ENCODE data around the gene SAMD14.

SAMD14 gene

DNA sequence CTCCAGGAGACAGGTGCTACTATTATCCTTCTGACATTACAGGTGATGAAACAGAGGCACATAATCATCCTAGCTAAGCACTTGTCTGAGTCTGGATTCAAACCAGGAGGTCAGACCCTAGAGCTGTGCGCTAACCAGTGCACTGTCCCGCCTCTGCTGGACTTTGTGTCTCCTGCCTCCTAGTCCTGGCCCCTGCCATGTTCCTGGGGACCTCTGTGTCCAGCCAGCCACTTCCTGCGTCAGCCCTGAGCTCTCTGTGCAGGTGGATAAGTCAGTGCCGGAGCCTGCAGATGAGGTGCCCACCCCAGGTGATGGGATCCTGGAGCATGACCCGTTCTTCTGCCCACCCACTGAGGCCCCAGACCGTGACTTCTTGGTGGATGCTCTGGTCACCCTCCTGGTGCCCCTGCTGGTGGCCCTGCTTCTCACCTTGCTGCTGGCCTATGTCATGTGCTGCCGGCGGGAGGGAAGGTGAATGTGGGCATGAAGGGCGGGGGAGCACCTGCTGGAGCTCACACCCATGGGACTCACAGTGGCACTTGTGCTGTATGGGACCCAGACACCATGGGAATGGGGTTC is 40.0 kb upstream of the SAMD14 start:
- no peak overlapping the region for H3K4me3 ChIP-seq (ENCODE audit: control insufficient read depth, low read depth, low read length)
- TF ChIP-seq, protein P1, sequence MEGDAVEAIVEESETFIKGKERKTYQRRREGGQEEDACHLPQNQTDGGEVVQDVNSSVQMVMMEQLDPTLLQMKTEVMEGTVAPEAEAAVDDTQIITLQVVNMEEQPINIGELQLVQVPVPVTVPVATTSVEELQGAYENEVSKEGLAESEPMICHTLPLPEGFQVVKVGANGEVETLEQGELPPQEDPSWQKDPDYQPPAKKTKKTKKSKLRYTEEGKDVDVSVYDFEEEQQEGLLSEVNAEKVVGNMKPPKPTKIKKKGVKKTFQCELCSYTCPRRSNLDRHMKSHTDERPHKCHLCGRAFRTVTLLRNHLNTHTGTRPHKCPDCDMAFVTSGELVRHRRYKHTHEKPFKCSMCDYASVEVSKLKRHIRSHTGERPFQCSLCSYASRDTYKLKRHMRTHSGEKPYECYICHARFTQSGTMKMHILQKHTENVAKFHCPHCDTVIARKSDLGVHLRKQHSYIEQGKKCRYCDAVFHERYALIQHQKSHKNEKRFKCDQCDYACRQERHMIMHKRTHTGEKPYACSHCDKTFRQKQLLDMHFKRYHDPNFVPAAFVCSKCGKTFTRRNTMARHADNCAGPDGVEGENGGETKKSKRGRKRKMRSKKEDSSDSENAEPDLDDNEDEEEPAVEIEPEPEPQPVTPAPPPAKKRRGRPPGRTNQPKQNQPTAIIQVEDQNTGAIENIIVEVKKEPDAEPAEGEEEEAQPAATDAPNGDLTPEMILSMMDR (IDR thresholded peaks at IDR 0.05; ENCODE audit: control insufficient read depth, insufficient read depth, low read depth, low read length, missing control alignments), result no peak
- no peak for DNase-seq (ENCODE audit: low read depth)

DNA sequence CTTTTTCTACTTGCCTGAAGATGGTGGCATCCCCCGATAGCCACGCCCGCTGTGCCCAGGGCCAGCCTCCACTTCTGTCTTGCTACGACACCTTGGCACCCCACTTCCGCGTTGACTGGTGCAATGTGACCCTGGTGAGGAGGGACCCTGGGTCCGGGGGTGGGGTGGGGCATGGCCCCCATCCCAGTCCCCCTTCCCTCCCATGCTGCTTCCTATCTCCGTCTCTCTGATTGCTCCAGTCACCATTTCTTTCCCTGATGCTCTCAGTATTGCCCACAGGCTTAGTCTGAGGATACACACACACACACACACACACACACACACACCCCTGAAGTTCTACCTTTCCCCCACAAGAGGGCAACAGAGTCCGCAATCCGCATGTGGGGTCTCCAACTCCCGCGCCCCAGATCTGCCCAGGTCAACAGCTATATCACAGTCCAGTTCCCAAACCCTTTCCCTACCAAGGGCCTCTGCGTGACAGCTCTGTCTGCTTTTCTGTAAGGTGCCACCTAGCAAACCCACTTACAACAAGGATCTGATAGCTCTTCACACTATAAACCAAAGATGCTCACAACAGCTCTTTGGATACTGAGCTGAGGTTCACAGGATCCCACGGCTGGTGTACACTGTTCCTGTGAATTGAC is 39.3 kb upstream of the SAMD14 start:
- no peak overlapping the region for H3K4me3 ChIP-seq (ENCODE audit: control insufficient read depth, low read depth, low read length)
- DNase-seq (ENCODE audit: low read depth), result no peak
- TF ChIP-seq, protein P1 (IDR thresholded peaks at IDR 0.05; ENCODE audit: control insufficient read depth, insufficient read depth, low read depth, low read length, missing control alignments), result peak; percentile 94

DNA sequence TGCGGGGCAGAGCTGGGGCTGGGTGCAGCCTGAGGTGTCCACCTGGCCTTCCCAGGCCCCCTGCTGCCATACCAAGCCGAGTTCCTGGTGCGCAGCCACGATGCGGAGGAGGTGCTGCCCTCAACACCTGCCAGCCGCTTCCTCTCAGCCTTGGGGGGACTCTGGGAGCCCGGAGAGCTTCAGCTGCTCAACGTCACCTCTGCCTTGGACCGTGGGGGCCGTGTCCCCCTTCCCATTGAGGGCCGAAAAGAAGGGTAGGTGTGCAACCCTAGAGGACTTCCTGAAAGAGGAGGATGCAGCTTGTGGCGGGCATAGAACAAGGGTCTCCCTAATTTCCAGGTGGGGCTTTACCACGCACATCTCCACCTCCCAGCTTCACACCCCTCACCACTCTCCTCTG is 38.4 kb upstream of the SAMD14 start:
- TF ChIP-seq, protein P1 (IDR thresholded peaks at IDR 0.05; ENCODE audit: control insufficient read depth, insufficient read depth, low read depth, low read length, missing control alignments), result no peak
- no peak for DNase-seq (ENCODE audit: low read depth)
- H3K4me3 ChIP-seq (ENCODE audit: control insufficient read depth, low read depth, low read length), result no peak overlapping the region

DNA sequence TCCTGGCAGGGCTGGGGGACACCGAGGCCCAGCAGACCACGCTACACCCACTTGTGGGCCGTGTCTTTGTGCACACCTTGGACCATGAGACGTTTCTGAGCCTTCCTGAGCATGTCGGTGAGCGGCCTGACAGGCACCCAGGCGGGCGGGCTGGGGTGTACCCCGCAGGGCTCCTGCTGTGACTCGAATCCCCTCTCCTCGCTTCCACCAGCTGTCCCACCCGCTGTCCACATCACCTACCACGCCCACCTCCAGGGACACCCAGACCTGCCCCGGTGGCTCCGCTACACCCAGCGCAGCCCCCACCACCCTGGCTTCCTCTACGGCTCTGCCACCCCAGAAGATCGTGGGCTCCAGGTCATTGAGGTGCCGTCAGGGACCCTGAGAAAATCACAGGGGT is 37.4 kb upstream of the SAMD14 start:
- H3K4me3 ChIP-seq (ENCODE audit: control insufficient read depth, low read depth, low read length), result no peak overlapping the region
- TF ChIP-seq, protein P1 (IDR thresholded peaks at IDR 0.05; ENCODE audit: control insufficient read depth, insufficient read depth, low read depth, low read length, missing control alignments), result no peak
- DNase-seq (ENCODE audit: low read depth), result no peak

DNA sequence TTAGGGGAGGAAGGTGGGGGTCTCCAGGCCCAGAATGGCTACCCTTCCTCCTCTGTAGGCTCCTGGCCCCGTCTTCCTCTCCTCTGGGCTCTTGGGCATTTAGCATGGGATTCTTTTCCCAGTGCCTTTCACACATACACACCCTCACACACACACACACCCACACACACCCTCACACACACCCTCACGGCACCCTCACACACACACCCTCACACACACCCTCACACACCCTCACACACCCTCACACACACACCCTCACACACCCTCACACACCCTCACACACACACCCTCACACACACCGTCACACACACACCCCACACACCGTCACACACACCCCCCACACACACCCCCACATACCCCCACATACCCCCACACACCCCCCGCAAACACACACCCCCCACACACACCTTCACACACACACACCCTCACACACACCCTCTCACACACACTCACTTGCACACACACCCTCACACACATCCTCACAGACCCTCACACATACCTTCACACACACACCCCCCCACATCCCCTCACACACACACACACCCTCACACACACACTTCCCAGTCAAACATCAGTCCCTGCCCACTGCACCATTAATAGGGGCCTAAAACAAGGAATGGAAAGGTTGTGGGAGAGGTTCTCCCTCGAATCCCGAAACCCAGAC is 36.7 kb upstream of the SAMD14 start:
- TF ChIP-seq, protein P1 (IDR thresholded peaks at IDR 0.05; ENCODE audit: control insufficient read depth, insufficient read depth, low read depth, low read length, missing control alignments), result no peak
- DNase-seq (ENCODE audit: low read depth), result no peak
- no peak overlapping the region for H3K4me3 ChIP-seq (ENCODE audit: control insufficient read depth, low read depth, low read length)

DNA sequence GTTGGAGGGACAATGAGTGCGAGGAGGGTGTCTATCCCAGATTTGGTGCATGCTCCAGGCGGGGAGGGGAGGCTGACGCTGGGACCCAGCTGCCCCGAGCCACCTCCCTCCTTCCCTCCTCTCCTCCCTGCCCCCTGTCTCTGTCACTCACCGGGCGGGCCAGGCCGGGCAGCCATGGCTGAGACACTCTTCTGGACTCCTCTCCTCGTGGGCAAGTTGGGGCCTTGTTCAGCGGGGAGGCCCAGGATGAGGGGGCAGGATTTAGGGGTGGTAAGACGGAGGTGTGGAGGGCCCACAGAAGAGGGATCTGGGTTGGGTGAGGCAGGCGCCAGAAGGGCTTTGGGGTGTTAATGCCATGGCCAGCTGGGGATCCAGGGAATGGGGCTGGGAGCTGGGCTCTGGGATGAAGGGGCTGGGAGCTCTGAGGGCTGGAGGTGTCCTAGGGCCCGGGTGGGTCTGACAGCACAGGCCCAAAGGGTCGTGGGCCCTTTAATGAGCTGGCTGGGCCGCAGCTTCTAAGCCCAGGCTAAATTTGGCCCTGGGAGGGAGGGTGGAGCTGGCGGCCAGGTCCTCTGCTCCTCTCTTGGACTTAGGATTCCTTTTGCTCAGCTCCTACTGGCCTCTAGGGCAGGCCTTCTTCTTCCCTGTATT is 36.0 kb upstream of the SAMD14 start, which contains the start of gene SGCA:
TSS of gene SGCA (plus strand) at position 139 of the 651 bp plus-strand sequence. CDS start at position 175, 36 bp downstream.
- no peak within 1 kb of the TSS for H3K4me3 ChIP-seq (ENCODE audit: control insufficient read depth, low read depth, low read length)
- no peak for DNase-seq (ENCODE audit: low read depth)
- TF ChIP-seq, protein P1 (IDR thresholded peaks at IDR 0.05; ENCODE audit: control insufficient read depth, insufficient read depth, low read depth, low read length, missing control alignments), result no peak
